Neutrophil (primary cell): ENCODE data around the gene ACP2.

Experiments
- H3K27ac ChIP-seq: fragments of 200-600 bp; sonication (generic); 2 replicates; pipeline ENCODE4 v1.5.1; 2016; ENCODE audit warnings: mild to moderate bottlenecking, moderate library complexity
- H3K27me3 ChIP-seq: fragments of 200-600 bp; sonication (generic); 2 replicates; pipeline ENCODE4 v1.6.0; 2016; ENCODE audit warnings: mild to moderate bottlenecking
- H3K36me3 ChIP-seq: fragments of 200-600 bp; sonication (generic); 2 replicates; pipeline ENCODE4 v1.5.1; 2017
- H3K4me1 ChIP-seq, 2 experiments: fragments of 200-600 bp in 1 of 2; sonication (generic) in 1 of 2; 1 replicate in 1 of 2; 2 replicates in 1 of 2; pipeline versions ENCODE4 v1.5.1 to v1.6.1; 2013 to 2016; ENCODE audit warnings: low read depth in 1 of 2, low read length in 1 of 2, mild to moderate bottlenecking in 1 of 2, moderate library complexity in 1 of 2; ENCODE audit not compliant: control insufficient read depth in 1 of 2, insufficient read depth in 1 of 2
- H3K4me3 ChIP-seq, 2 experiments: fragments of 200-600 bp in 1 of 2; sonication (generic) in 1 of 2; 1 replicate in 1 of 2; 2 replicates in 1 of 2; pipeline ENCODE4 v1.5.1; 2013 to 2016; ENCODE audit warnings: low read depth in 1 of 2, low read length in 1 of 2, mild to moderate bottlenecking in 1 of 2, moderate library complexity in 1 of 2
- H3K9me3 ChIP-seq: fragments of 200-600 bp; sonication (generic); 2 replicates; pipeline ENCODE4 v1.5.1; 2016
- TF ChIP-seq, protein P1 (sequence below): fragments of 200-600 bp; sonication (generic); IDR thresholded peaks from 2 replicates; pipeline ENCODE4 v1.5.1; 2016; ENCODE audit warnings: antibody characterized with exemption

The ACP2 gene

DNA sequence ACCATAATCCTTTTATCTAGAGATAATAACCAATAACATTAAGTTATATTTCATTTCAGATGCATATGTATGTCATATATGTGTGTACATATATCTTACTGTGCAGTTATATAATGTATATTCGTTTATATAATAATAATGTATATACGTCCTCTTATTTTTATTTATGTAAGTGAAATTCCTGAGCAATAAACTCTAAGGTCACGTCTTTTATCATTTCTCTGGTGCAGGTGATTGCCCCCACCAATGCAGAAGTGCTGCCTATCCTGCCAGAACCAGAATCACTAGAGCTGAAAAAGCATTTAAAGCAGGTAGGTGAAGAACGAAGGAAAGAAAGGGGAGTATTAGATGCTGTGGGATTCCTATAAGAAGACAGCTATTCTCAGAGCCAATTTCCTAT, 30.2 kb upstream of the ACP2 start:
- peaks cover 93% of the 10 kb centered on the region for H3K36me3 ChIP-seq
- TF ChIP-seq, protein P1, sequence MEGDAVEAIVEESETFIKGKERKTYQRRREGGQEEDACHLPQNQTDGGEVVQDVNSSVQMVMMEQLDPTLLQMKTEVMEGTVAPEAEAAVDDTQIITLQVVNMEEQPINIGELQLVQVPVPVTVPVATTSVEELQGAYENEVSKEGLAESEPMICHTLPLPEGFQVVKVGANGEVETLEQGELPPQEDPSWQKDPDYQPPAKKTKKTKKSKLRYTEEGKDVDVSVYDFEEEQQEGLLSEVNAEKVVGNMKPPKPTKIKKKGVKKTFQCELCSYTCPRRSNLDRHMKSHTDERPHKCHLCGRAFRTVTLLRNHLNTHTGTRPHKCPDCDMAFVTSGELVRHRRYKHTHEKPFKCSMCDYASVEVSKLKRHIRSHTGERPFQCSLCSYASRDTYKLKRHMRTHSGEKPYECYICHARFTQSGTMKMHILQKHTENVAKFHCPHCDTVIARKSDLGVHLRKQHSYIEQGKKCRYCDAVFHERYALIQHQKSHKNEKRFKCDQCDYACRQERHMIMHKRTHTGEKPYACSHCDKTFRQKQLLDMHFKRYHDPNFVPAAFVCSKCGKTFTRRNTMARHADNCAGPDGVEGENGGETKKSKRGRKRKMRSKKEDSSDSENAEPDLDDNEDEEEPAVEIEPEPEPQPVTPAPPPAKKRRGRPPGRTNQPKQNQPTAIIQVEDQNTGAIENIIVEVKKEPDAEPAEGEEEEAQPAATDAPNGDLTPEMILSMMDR, result no peak
- H3K4me3 ChIP-seq, result no peak overlapping the region
- no peaks in the 10 kb centered on the region for H3K9me3 ChIP-seq
- H3K27me3 ChIP-seq, result no peaks in the 10 kb centered on the region
- no peak overlapping the region for H3K27ac ChIP-seq
- H3K4me1 ChIP-seq, result no peaks in the 10 kb centered on the region

DNA sequence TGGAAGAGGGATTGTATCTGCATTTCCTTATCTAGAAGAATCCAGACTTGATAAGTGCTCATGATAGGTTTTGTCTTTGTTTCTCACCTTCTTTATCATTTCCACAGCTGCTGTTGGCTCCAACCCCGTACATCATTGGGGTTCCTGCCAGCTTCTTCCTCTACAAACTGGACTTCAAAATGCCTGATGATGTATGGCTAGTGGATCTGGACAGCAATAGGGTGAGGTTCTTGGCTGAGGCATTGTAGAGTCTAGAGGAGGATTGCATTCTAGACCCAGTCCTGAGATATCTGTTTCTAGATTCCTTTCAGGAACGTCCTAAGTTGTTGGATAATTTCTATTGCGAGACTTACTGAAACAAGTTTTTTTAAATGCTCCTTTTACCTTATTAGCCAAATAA, 29.4 kb upstream of the ACP2 start:
- Histone ChIP-seq H3K27ac (no peak overlapping the region), H3K4me3 (no peak overlapping the region), H3K9me3 (no peaks in the 10 kb centered on the region), H3K27me3 (no peaks in the 10 kb centered on the region), H3K4me1 (no peaks in the 10 kb centered on the region), H3K36me3 (peaks cover 86% of the 10 kb centered on the region)
- TF ChIP-seq, protein P1, result no peak

DNA sequence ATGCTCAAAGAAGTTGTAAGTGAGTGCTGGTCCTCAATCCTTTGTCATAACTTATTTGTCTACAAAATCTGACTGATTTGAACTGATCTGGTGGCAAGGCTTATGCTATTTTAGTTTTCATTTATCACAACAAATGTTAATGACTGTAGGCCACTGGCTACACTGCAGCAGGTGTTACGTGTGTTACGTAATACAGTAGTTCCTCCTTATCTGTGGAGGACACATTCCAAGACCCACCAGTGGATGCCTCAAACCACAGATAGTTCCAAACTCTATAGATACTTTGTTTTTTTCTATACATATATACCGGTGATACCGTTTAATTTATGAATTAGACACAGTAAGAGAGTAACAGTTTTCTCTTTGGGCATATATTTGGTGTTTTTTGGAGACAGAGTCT, 28.3 kb upstream of the ACP2 start:
- no peaks in the 10 kb centered on the region for H3K4me1 ChIP-seq
- no peaks in the 10 kb centered on the region for H3K9me3 ChIP-seq
- TF ChIP-seq, protein P1, result no peak
- H3K27me3 ChIP-seq, result no peaks in the 10 kb centered on the region
- H3K4me3 ChIP-seq, result no peak overlapping the region
- H3K27ac ChIP-seq, result no peak overlapping the region
- H3K36me3 ChIP-seq, result peaks cover 74% of the 10 kb centered on the region

DNA sequence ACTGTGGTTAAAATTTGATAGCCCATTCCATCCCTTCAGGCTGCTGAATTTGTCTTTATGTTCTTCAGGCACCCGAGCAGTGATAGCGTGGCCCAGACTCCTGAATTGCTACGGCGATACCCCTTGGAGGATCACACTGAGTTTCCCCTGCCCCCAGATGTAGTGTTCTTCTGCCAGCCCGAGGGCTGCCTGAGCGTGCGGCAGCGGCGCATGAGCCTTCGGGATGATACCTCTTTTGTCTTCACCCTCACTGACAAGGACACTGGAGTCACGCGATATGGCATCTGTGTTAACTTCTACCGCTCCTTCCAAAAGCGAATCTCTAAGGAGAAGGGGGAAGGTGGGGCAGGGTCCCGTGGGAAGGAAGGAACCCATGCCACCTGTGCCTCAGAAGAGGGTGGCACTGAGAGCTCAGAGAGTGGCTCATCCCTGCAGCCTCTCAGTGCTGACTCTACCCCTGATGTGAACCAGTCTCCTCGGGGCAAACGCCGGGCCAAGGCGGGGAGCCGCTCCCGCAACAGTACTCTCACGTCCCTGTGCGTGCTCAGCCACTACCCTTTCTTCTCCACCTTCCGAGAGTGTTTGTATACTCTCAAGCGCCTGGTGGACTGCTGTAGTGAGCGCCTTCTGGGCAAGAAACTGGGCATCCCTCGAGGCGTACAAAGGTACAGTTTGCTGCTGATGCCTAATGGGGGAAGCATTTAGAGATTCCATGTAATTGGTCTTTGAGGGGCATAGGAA, 26.1 kb upstream of the ACP2 start:
- no peak overlapping the region for H3K4me3 ChIP-seq
- H3K27me3 ChIP-seq, result no peaks in the 10 kb centered on the region
- H3K27ac ChIP-seq, result no peak overlapping the region
- peaks cover 8 to 14% of the 10 kb centered on the region in 2 experiments for H3K4me1 ChIP-seq
- TF ChIP-seq, protein P1, result no peak
- H3K36me3 ChIP-seq, result peaks cover 53% of the 10 kb centered on the region
- H3K9me3 ChIP-seq, result no peaks in the 10 kb centered on the region

DNA sequence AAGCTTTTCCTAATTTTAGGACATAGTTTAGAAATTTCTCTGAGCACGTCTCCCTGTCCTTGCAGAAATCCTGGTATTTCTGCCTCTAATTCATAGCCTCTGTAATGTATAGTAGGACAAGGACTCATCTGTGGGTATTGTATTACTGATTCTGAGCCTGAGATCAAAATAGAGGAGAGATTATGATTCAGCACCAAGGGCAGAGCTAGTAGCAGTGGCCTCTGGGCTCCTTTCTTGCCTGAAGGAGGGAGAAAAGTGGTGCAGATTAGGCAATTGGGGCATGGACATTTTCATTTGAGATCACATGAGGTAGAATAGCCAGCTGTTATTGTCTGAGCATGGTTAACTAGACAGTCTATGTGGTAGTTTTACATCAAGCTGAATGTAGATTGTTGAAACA, 24.1 kb upstream of the ACP2 start:
- TF ChIP-seq, protein P1, result no peak
- Histone ChIP-seq H3K9me3 (no peaks in the 10 kb centered on the region), H3K36me3 (peaks cover 33% of the 10 kb centered on the region), H3K27me3 (no peaks in the 10 kb centered on the region), H3K27ac (no peak overlapping the region), H3K4me1 (peaks cover 25 to 31% of the 10 kb centered on the region in 2 experiments), H3K4me3 (no peak overlapping the region)
